Mucosa of rectum (tissue), 2 donors: ENCODE results near the gene SLCO4A1.
A peak's percentile ranks its signal among the peaks of the same experiment; 100 is the strongest.

Source experiments
- H3K27ac ChIP-seq, 2 donors: one replicate each; pipeline ENCODE4 v1.7.0; 2013; ENCODE audit warnings: inconsistent platforms in 2 of 2, low read depth in 2 of 2, low read length in 2 of 2
- H3K27me3 ChIP-seq, 2 donors: one replicate each; pipeline ENCODE4 v1.7.0; 2013; ENCODE audit warnings: low read length in 2 of 2; ENCODE audit not compliant: control insufficient read depth in 2 of 2, insufficient read depth in 2 of 2
- H3K36me3 ChIP-seq, 2 donors: one replicate each; pipeline ENCODE4 v1.7.0; 2013; ENCODE audit warnings: low read length in 2 of 2; ENCODE audit not compliant: control insufficient read depth in 2 of 2, insufficient read depth in 2 of 2
- H3K4me1 ChIP-seq, 2 donors: one replicate each; pipeline ENCODE4 v1.7.0; 2013; ENCODE audit warnings: low read length in 2 of 2, mild to moderate bottlenecking in 1 of 2; ENCODE audit not compliant: control insufficient read depth in 2 of 2, insufficient read depth in 2 of 2
- H3K4me3 ChIP-seq, 2 donors: one replicate each; pipeline ENCODE4 v1.7.0; 2013; ENCODE audit warnings: low read length in 2 of 2
- H3K9ac ChIP-seq, 2 donors: one replicate each; pipeline ENCODE4 v1.7.0; 2013; ENCODE audit warnings: low read length in 2 of 2, low read depth in 1 of 2, mild to moderate bottlenecking in 1 of 2
- H3K9me3 ChIP-seq, 2 donors: one replicate each; pipeline ENCODE4 v1.7.0; 2013; ENCODE audit warnings: low read length in 2 of 2; ENCODE audit not compliant: control insufficient read depth in 2 of 2
- donor health status: healthy.
- donor health status: Normal muscosa, but diverticular disease.

SLCO4A1 gene

GRCh38 chr20:62714799-62715198, 72.5 kb downstream of the SLCO4A1 start:
- peaks cover 0 to 2% of the 10 kb centered on the region in 2 donors for H3K4me1 ChIP-seq
- H3K27ac ChIP-seq: no peak overlapping the region

GRCh38 chr20:62715201-62715600, 72.9 kb downstream of the SLCO4A1 start:
- H3K4me3 ChIP-seq: no peak overlapping the region
- no peaks in the 10 kb centered on the region for H3K9me3 ChIP-seq
- H3K27ac ChIP-seq: no peak overlapping the region
- H3K27me3 ChIP-seq: peaks cover 4 to 7% of the 10 kb centered on the region in 2 donors
- peaks cover 0 to 2% of the 10 kb centered on the region in 2 donors for H3K4me1 ChIP-seq
- no peak overlapping the region for H3K9ac ChIP-seq
- H3K36me3 ChIP-seq: no peaks in the 10 kb centered on the region

More at GRCh38 chr20:62714799-62715198, 72.5 kb downstream of the SLCO4A1 start:
- Histone ChIP-seq H3K9me3 (no peaks in the 10 kb centered on the region), H3K36me3 (no peaks in the 10 kb centered on the region), H3K27me3 (peaks cover 6 to 11% of the 10 kb centered on the region in 2 donors), H3K4me3 (no peak overlapping the region), H3K9ac (no peak overlapping the region)

GRCh38 chr20:62716198-62716940, 74.1 kb downstream of the SLCO4A1 start:
- Histone ChIP-seq H3K27me3 (no peaks in the 10 kb centered on the region), H3K4me1 (peaks cover 0 to 2% of the 10 kb centered on the region in 2 donors), H3K9ac (no peak overlapping the region), H3K27ac (peak overlapping the region in 1 of 2 donors; percentile 16), H3K4me3 (no peak overlapping the region), H3K9me3 (no peaks in the 10 kb centered on the region), H3K36me3 (no peaks in the 10 kb centered on the region)

- Histone ChIP-seq H3K9ac (no peak overlapping the region), H3K9me3 (no peaks in the 10 kb centered on the region), H3K27me3 (no peaks in the 10 kb centered on the region), H3K36me3 (no peaks in the 10 kb centered on the region), H3K4me1 (peaks cover 0 to 2% of the 10 kb centered on the region in 2 donors), H3K4me3 (no peak overlapping the region), H3K27ac (peak overlapping the region in 1 of 2 donors; percentile 7)
Observed at GRCh38 chr20:62716941-62717310, 74.6 kb downstream of the SLCO4A1 start.

GRCh38 chr20:62717933-62718332, 75.6 kb downstream of the SLCO4A1 start:
- Histone ChIP-seq H3K27me3 (peaks cover 0 to 5% of the 10 kb centered on the region in 2 donors), H3K4me1 (peaks cover 0 to 2% of the 10 kb centered on the region in 2 donors), H3K27ac (no peak overlapping the region)

GRCh38 chr20:62718546-62718945, 76.2 kb downstream of the SLCO4A1 start:
- peaks cover 0 to 2% of the 10 kb centered on the region in 2 donors for H3K4me1 ChIP-seq

More at GRCh38 chr20:62717933-62718332, 75.6 kb downstream of the SLCO4A1 start:
- no peaks in the 10 kb centered on the region for H3K36me3 ChIP-seq
- no peak overlapping the region for H3K4me3 ChIP-seq
- H3K9me3 ChIP-seq: no peaks in the 10 kb centered on the region
- H3K9ac ChIP-seq: no peak overlapping the region

GRCh38 chr20:62719250-62719935, 77.1 kb downstream of the SLCO4A1 start:
- Histone ChIP-seq H3K27me3 (peaks cover under 1 to 5% of the 10 kb centered on the region in 2 donors), H3K9ac (no peak overlapping the region), H3K9me3 (no peaks in the 10 kb centered on the region), H3K36me3 (no peaks in the 10 kb centered on the region), H3K4me1 (peaks cover 0 to 2% of the 10 kb centered on the region in 2 donors), H3K27ac (no peak overlapping the region), H3K4me3 (no peak overlapping the region)

More at GRCh38 chr20:62718546-62718945, 76.2 kb downstream of the SLCO4A1 start:
- Histone ChIP-seq H3K9ac (no peak overlapping the region), H3K9me3 (no peaks in the 10 kb centered on the region), H3K27me3 (peaks cover 0 to 5% of the 10 kb centered on the region in 2 donors), H3K36me3 (no peaks in the 10 kb centered on the region), H3K4me3 (no peak overlapping the region), H3K27ac (no peak overlapping the region)
